OCI-LY1 (cell line): ENCODE data around the gene ABCC9.

Experiments
- EZH2 ChIP-seq: fragments of 200-600 bp; sonication (generic), shearing (Covaris generic); IDR thresholded peaks from 2 replicates; pipeline ENCODE4 v1.8.0; 2017; ENCODE audit warnings: borderline replicate concordance, mixed run types, mild to moderate bottlenecking, antibody characterized with exemption, low read length, moderate library complexity, mixed read lengths
- TF ChIP-seq, protein P1 (sequence below): fragments of 200-600 bp; sonication (generic), shearing (Covaris generic); IDR thresholded peaks from 2 replicates; pipeline ENCODE4 v1.5.1; 2017; ENCODE audit warnings: mild to moderate bottlenecking, antibody characterized with exemption, low read length, moderate library complexity, mixed read lengths

DNA sequence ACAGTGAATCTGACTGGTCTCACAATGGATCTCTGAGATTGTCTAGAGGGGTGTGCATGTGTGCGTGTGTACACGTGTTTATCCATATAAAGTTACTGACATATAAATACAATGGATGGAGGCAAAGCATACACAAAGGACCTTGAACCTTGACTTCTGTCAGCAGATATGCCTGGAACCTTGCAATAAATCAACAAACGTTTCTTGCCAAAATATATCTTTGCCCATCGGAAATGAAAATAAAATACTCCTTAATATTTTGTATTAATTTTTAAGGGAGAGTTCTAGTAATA lies 114.7 kb downstream of the ABCC9 start:
- TF ChIP-seq, protein P1, sequence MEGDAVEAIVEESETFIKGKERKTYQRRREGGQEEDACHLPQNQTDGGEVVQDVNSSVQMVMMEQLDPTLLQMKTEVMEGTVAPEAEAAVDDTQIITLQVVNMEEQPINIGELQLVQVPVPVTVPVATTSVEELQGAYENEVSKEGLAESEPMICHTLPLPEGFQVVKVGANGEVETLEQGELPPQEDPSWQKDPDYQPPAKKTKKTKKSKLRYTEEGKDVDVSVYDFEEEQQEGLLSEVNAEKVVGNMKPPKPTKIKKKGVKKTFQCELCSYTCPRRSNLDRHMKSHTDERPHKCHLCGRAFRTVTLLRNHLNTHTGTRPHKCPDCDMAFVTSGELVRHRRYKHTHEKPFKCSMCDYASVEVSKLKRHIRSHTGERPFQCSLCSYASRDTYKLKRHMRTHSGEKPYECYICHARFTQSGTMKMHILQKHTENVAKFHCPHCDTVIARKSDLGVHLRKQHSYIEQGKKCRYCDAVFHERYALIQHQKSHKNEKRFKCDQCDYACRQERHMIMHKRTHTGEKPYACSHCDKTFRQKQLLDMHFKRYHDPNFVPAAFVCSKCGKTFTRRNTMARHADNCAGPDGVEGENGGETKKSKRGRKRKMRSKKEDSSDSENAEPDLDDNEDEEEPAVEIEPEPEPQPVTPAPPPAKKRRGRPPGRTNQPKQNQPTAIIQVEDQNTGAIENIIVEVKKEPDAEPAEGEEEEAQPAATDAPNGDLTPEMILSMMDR: no peak
- no peak for TF ChIP-seq EZH2
